GM12878 (cell line): Measurements from ENCODE around the gene POU3F2. TPM values are rescaled to one million over a fixed set of nuclear protein-coding genes. Genes with fewer than 3 reads are reported as not detected.

ENCODE experiments used
- ATAC-seq: fragments of 200-7000 bp; cut with Tn5 transposase; 3 replicates; pipeline ENCODE4 v1.9.1; 2020; ENCODE audit warnings: mild to moderate bottlenecking, moderate library complexity
- BruUV-seq: library from RNA; stranded (reverse); fragments of 400-500 nt; replicated peaks from 2 replicates; lab custom pipeline; 2021; lab: Mats Ljungman, UMichigan
- CTCF ChIA-PET: fragments of 300-600 bp; sonication (Branson Sonifier 250); formaldehyde crosslinking; extraction: SDS; loops from one replicate; lab custom pipeline; 2021; ENCODE audit warnings: inconsistent platforms; lab: Yijun Ruan, JAX
- POLR2A ChIA-PET: fragments of 350-600 bp; formaldehyde crosslinking; extraction: SDS; loops from one replicate; lab custom pipeline; 2021; ENCODE audit warnings: inconsistent platforms; lab: Charles Lee
- RAD21 ChIA-PET: fragments of 300-600 bp; sonication (Branson Sonifier 250); formaldehyde crosslinking; loops from one replicate; lab custom pipeline; 2023; ENCODE audit warnings: antibody characterized with exemption; ENCODE audit not compliant: unreplicated experiment; lab: Charles Lee
- SMC1A ChIA-PET: fragments of 300-600 bp; sonication (Branson Sonifier 250); formaldehyde crosslinking; loops from one replicate; lab custom pipeline; 2023; ENCODE audit not compliant: unreplicated experiment, uncharacterized antibody; lab: Charles Lee
- DNase-seq: peaks from one replicate; pipeline ENCODE4 v3.0.0-alpha.2; 2011; ENCODE audit warnings: low read depth, low spot score
- FAIRE-seq: peaks from 3 replicates; lab custom pipeline; 2011; peaks lifted over from hg19 to GRCh38; lab: Jason Lieb, UNC
- H2AFZ ChIP-seq: 2 replicates; pipeline ENCODE4 v1.6.0; 2011; ENCODE audit warnings: low read depth, low read length, control low read depth; ENCODE audit not compliant: control insufficient read depth
- H3K27ac ChIP-seq: 2 replicates; pipeline ENCODE4 v1.5.1; 2011; ENCODE audit warnings: control low read depth; ENCODE audit not compliant: control insufficient read depth, insufficient read depth
- H3K27me3 ChIP-seq, 2 experiments: replicated peaks in 1 of 2; 2 replicates each; pipeline versions ENCODE4 v1.6.0 to v1.6.1; 2011; ENCODE audit warnings: low read length in 1 of 2; ENCODE audit not compliant: control insufficient read depth in 2 of 2, insufficient read depth in 2 of 2
- H3K36me3 ChIP-seq, 2 experiments: 2 replicates each; pipeline ENCODE4 v1.5.1; 2011; ENCODE audit warnings: low read length in 1 of 2; ENCODE audit not compliant: control insufficient read depth in 2 of 2, insufficient read depth in 2 of 2
- H3K4me1 ChIP-seq: 2 replicates; pipeline ENCODE4 v1.6.1; 2011; ENCODE audit warnings: mild to moderate bottlenecking, low read length, moderate library complexity, mixed read lengths; ENCODE audit not compliant: control insufficient read depth, insufficient read depth
- H3K4me2 ChIP-seq: 2 replicates; pipeline ENCODE4 v1.6.0; 2011; ENCODE audit warnings: control low read depth; ENCODE audit not compliant: control insufficient read depth, insufficient read depth
- H3K4me3 ChIP-seq: fragments of 200-600 bp; sonication (generic); 2 replicates; pipeline ENCODE4 v1.5.1; 2016
- H3K79me2 ChIP-seq: 2 replicates; pipeline ENCODE4 v1.6.0; 2011; ENCODE audit warnings: low read length; ENCODE audit not compliant: control insufficient read depth, insufficient read depth
- H3K9ac ChIP-seq: 2 replicates; pipeline ENCODE4 v1.8.0; 2011; ENCODE audit warnings: low read length, control low read depth, mixed read lengths; ENCODE audit not compliant: control insufficient read depth, insufficient read depth
- H3K9me3 ChIP-seq: replicated peaks from 3 replicates; pipeline ENCODE4 v1.5.1; 2011; ENCODE audit warnings: mild to moderate bottlenecking, low read length; ENCODE audit not compliant: control insufficient read depth, insufficient read depth
- H4K20me1 ChIP-seq: 2 replicates; pipeline ENCODE4 v1.6.0; 2011; ENCODE audit not compliant: control insufficient read depth, insufficient read depth
- BCL11A ChIP-seq: IDR thresholded peaks from 2 replicates; pipeline ENCODE4 v1.6.1; 2011; ENCODE audit warnings: low read depth, low read length
- BRCA1 ChIP-seq: IDR thresholded peaks from 2 replicates; pipeline ENCODE4 v1.6.1; 2011; ENCODE audit warnings: low read depth, low read length, improper control_type of control experiment
- CBX3 ChIP-seq: fragments of 200-600 bp; sonication (generic); IDR thresholded peaks from 2 replicates; pipeline ENCODE4 v1.6.1; 2016; ENCODE audit warnings: low read depth, borderline replicate concordance
- CREB1 ChIP-seq: IDR thresholded peaks from 2 replicates; pipeline ENCODE4 v1.6.1; 2012; ENCODE audit warnings: low read depth, mild to moderate bottlenecking, inconsistent platforms
- HDGF ChIP-seq: fragments of 450-650 bp; IDR thresholded peaks from 2 replicates; pipeline ENCODE4 v1.6.1; 2016; ENCODE audit warnings: antibody characterized with exemption
- IKZF1 ChIP-seq: fragments of 450-650 bp; conservative IDR thresholded peaks from 2 replicates; pipeline ENCODE4 v1.6.1; 2017; ENCODE audit warnings: antibody characterized with exemption, mild to moderate bottlenecking
- KDM1A ChIP-seq: fragments of 200-600 bp; sonication (generic); IDR thresholded peaks from 2 replicates; pipeline ENCODE4 v1.6.1; 2016; ENCODE audit warnings: borderline replicate concordance
- NFIC ChIP-seq: IDR thresholded peaks from 2 replicates; pipeline ENCODE4 v1.6.1; 2012; ENCODE audit warnings: low read depth, mild to moderate bottlenecking, inconsistent platforms, low read length, moderate library complexity
- NFYA ChIP-seq: IDR thresholded peaks from 2 replicates; pipeline ENCODE4 v1.6.1; 2011; ENCODE audit warnings: low read depth, mild to moderate bottlenecking, low read length, improper control_type of control experiment, borderline replicate concordance
- NR2F1 ChIP-seq: fragments of 450-650 bp; conservative IDR thresholded peaks from 2 replicates; pipeline ENCODE4 v1.6.1; 2017; ENCODE audit warnings: mild to moderate bottlenecking
- POLR2A ChIP-seq: IDR thresholded peaks from 2 replicates; pipeline ENCODE4 v1.6.1; 2011; ENCODE audit warnings: low read depth, mild to moderate bottlenecking, low read length
- SMARCA5 ChIP-seq: fragments of 450-650 bp; IDR thresholded peaks from 2 replicates; pipeline ENCODE4 v1.6.1; 2017; ENCODE audit warnings: mild to moderate bottlenecking
- ZBED1 ChIP-seq: IDR thresholded peaks from 2 replicates; pipeline ENCODE4 v1.6.1; 2016; ENCODE audit warnings: borderline replicate concordance
- ZBTB11 ChIP-seq: fragments of 450-650 bp; formaldehyde crosslinking; IDR thresholded peaks from 2 replicates; pipeline ENCODE4 v1.5.0; 2022; ENCODE audit warnings: mild to moderate bottlenecking, missing genetic modification characterization
- ZBTB40 ChIP-seq: fragments of 450-650 bp; IDR thresholded peaks from 2 replicates; pipeline ENCODE4 v1.6.1; 2016; ENCODE audit warnings: mild to moderate bottlenecking, moderate library complexity, borderline replicate concordance
- ZNF207 ChIP-seq: fragments of 450-650 bp; IDR thresholded peaks from 2 replicates; pipeline ENCODE4 v1.6.1; 2014; ENCODE audit warnings: antibody characterized with exemption, mild to moderate bottlenecking, borderline replicate concordance
- ZNF384 ChIP-seq: IDR thresholded peaks from 2 replicates; pipeline ENCODE4 v1.6.1; 2012; ENCODE audit warnings: low read depth, mild to moderate bottlenecking, low read length, improper control_type of control experiment, borderline replicate concordance
- whole genome bisulfite sequencing: methylation state at CpG from one replicate; pipeline ENCODE4 v1.1.6; 2016; ENCODE audit warnings: low lambda C conversion rate; ENCODE audit not compliant: insufficient replicate concordance, insufficient coverage; ENCODE audit errors: missing lambda C conversion rate; 5-methylcytosine and 5-hydroxymethylcytosine counted together
- in situ Hi-C: fragments of 300-500 bp; cut with MboI; formaldehyde crosslinking; loops from 9 replicates; pipeline ENCODE4 v1.14.3; 2018; ENCODE audit warnings: mixed read lengths
- intact Hi-C: fragments of 100-400 bp; cut with micrococcal nuclease; formaldehyde crosslinking; loops from one replicate; pipeline ENCODE4 v1.14.2; 2022; ENCODE audit not compliant: unreplicated experiment
- polyA plus RNA-seq, 11 experiments: library from polyadenylated mRNA; depleted of rRNA in 4 of 11; unstranded in 6 of 11; stranded (reverse) in 5 of 11; fragments of >200 nt; fragmentation: Nextera tagmentation in 4 of 11; fragmentation: Illumina TruSeq in 1 of 11; extraction: Ambion mirVana in 4 of 11; extraction: Trizol in 1 of 11; gene quantifications; 1 replicate in 1 of 11; 2 replicates in 10 of 11; pipeline versions ENCODE4 v1.2.1 to v1.2.3, GENCODE V29; 2011 to 2016; ENCODE audit warnings: inconsistent platforms in 2 of 11, missing spikeins in 2 of 11, low read depth in 1 of 11
- total RNA-seq, 4 experiments: library from RNA; depleted of rRNA in 3 of 4; stranded (reverse); fragments of >200 nt in 3 of 4; fragmentation: Illumina TruSeq in 1 of 4; extraction: Trizol in 1 of 4; gene quantifications; 2 replicates each; pipeline versions ENCODE4 v1.2.1 to v1.2.3, GENCODE V29; 2013 to 2021

POU3F2 gene
- total and polyA plus RNA-seq, 10 of the 15 experiments (the other 5 are each of a cell fraction or from before 2014, with no cell fraction given), result not detected

DNA sequence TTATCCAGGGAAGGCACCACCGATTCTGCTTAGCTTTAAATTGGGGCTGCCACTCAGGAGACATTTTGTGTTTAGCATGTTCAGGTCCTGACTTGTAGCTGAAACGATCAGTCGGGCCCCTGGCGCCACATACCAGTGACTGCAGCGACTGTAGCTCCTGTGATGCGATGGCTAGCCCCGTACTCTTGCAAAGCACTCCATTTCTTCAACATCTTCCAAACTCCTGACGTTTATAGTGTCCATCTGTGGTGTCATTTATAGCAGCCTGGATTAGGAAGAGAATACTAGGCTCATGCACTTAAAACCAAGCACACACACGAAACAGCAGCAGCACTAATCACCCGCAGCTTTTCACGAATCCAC is 13.0 kb downstream of the POU3F2 start (continued):
- TF ChIP-seq IKZF1 (no peak), ZBTB11 (no peak), NR2F1 (no peak), BRCA1 (no peak), SMARCA5 (no peak), ZNF384 (no peak), BCL11A (no peak), ZNF207 (no peak)

GRCh38 chr6:98847779-98848538 is 13.6 kb downstream of the POU3F2 start:
- no peaks in the 10 kb centered on the region for H3K9me3 ChIP-seq
- no peaks in the 10 kb centered on the region for H3K4me1 ChIP-seq
- WGBS, result 18% methylated on average over 43 of the region's 51 CpGs
- H3K27me3 ChIP-seq, result peaks cover 5 to 28% of the 10 kb centered on the region in 2 experiments
- peak overlapping the region; percentile 55 for H2AFZ ChIP-seq
- BruUV-seq, result no TSS peak
- ChIA-PET CTCF (no interaction called here), RAD21 (no interaction called here), SMC1A (no interaction called here), POLR2A (no interaction called here)
- ATAC-seq, result peak; percentile 61
- peak overlapping the region; percentile 13; the same call in 1 of the 2 replicates for H3K4me2 ChIP-seq
- DNase-seq, result no peak
- FAIRE-seq, result no peak
- in situ Hi-C loops, result loop anchor here (5.0 kb wide), 1 partner anchor 1351 kb away; no protein-coding TSS in a partner anchor
- H3K79me2 ChIP-seq, result no peaks in the 10 kb centered on the region
- no peak overlapping the region for H3K4me3 ChIP-seq
- H3K36me3 ChIP-seq, result no peaks in the 10 kb centered on the region
- intact Hi-C loops, result loop anchor here (2.0 to 10.0 kb wide), 5 partner anchors 79 to 1351 kb away; no protein-coding TSS in a partner anchor
- H3K27ac ChIP-seq, result no peak overlapping the region
- H4K20me1 ChIP-seq, result no peaks in the 10 kb centered on the region
- H3K9ac ChIP-seq, result no peak overlapping the region
- TF ChIP-seq NFIC, result no peak
- TF ChIP-seq NFYA, result no peak
- no peak for TF ChIP-seq HDGF
- no peak for TF ChIP-seq CBX3
- TF ChIP-seq ZBTB40, result no peak
- no peak for TF ChIP-seq POLR2A
- no peak for TF ChIP-seq BCL11A
- no peak for TF ChIP-seq CREB1
- TF ChIP-seq KDM1A, result no peak
- no peak for TF ChIP-seq ZBED1
